Subcutaneous abdominal adipose tissue (tissue), 5 donors: ENCODE data around the gene RBM42.
"Not testable (repeated sequence)": the region's sequence is repeated elsewhere in the genome, so short reads cannot be mapped to it uniquely, and the experiment has no call there.

Source experiments
- H3K27ac ChIP-seq: one replicate; pipeline ENCODE4 v1.7.0; 2013; ENCODE audit warnings: low read depth, mild to moderate bottlenecking, inconsistent platforms, low read length, moderate library complexity
- H3K27me3 ChIP-seq, 5 donors: one replicate each; pipeline ENCODE4 v1.7.0; 2013; ENCODE audit warnings: low read length in 5 of 5, inconsistent platforms in 1 of 5; ENCODE audit not compliant: control insufficient read depth in 5 of 5, insufficient read depth in 4 of 5
- H3K36me3 ChIP-seq, 5 donors: one replicate each; pipeline ENCODE4 v1.7.0; 2013; ENCODE audit warnings: low read length in 5 of 5; ENCODE audit not compliant: control insufficient read depth in 5 of 5, insufficient read depth in 5 of 5
- H3K4me1 ChIP-seq, 5 donors: one replicate each; pipeline ENCODE4 v1.7.0; 2013; ENCODE audit warnings: low read length in 5 of 5, mild to moderate bottlenecking in 3 of 5, moderate library complexity in 1 of 5; ENCODE audit not compliant: control insufficient read depth in 5 of 5, insufficient read depth in 5 of 5
- H3K4me3 ChIP-seq, 5 donors: one replicate each; pipeline ENCODE4 v1.7.0; 2013; ENCODE audit warnings: low read length in 5 of 5, low read depth in 1 of 5
- H3K9ac ChIP-seq, 5 donors: one replicate each; pipeline ENCODE4 v1.7.0; 2013; ENCODE audit warnings: low read length in 5 of 5, mild to moderate bottlenecking in 4 of 5, moderate library complexity in 3 of 5
- H3K9me3 ChIP-seq, 5 donors: one replicate each; pipeline ENCODE4 v1.7.0; 2013; ENCODE audit warnings: low read length in 5 of 5; ENCODE audit not compliant: control insufficient read depth in 5 of 5
- donor health status: healthy.
- donor health status: healthy.
- donor health status: healthy.
- donor health status: healthy.
- donor health status: healthy.

Gene RBM42

DNA sequence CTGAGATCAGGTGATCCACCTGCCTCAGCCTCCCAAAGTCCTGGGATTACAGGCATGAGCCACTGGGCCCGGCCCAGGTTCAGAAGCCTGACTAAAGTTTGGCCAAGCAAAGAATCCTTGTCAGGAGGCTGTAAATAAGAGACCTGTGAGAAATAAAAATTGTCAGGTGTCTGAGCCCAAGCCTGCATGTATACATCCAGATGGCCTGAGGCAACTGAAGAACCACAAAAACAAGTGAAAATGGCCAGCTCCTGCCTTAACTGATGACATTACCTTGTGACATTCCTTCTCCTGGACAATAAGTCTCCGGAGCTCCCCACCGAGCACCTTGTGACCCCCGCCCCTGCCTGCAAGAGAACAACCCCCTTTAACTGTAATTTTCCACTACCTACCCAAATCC lies 24.4 kb upstream of the RBM42 start:
- H3K4me3 ChIP-seq, H3K27ac ChIP-seq, H3K36me3 ChIP-seq, H3K27me3 ChIP-seq, H3K9ac ChIP-seq, H3K4me1 ChIP-seq: not testable (repeated sequence)
- H3K9me3 ChIP-seq, result peaks cover 0 to 13% (median 11%) of the 10 kb centered on the region in 5 donors

DNA sequence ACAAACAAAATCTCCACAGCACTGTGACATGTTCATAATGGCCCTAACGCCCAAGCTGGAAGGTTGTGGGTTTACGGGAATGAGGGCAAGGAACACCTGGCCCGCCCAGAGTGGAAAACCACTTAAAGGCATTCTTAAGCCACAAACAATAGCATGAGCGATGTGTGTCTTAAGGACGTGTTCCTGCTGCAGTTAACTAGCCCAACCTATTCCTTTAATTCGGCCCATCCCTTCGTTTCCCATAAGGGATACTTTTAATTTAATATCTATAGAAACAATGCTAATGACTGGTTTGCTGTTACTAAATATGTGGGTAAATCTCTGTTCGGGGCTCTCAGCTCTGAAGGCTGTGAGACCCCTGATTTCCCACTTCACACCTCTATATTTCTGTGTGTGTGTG lies 21.7 kb upstream of the RBM42 start:
- H3K4me3 ChIP-seq, H3K27me3 ChIP-seq, H3K36me3 ChIP-seq, H3K4me1 ChIP-seq, H3K27ac ChIP-seq, H3K9ac ChIP-seq: not testable (repeated sequence)
- peaks cover 0 to 13% (median 11%) of the 10 kb centered on the region in 5 donors for H3K9me3 ChIP-seq

- H3K9me3 ChIP-seq, result peaks cover 0 to 13% (median 11%) of the 10 kb centered on the region in 5 donors
- no peaks in the 10 kb centered on the region for H3K27me3 ChIP-seq
- H3K27ac ChIP-seq, result no peak overlapping the region
- no peaks in the 10 kb centered on the region for H3K36me3 ChIP-seq
- peaks cover 0 to 11% (median 6%) of the 10 kb centered on the region in 5 donors for H3K4me1 ChIP-seq
- H3K4me3 ChIP-seq, result no peak overlapping the region
- no peak overlapping the region for H3K9ac ChIP-seq
Measured at GRCh38 chr19:35607661-35608060, 21.2 kb upstream of the RBM42 start.

- H3K4me1 ChIP-seq, result peaks cover 0 to 17% (median 12%) of the 10 kb centered on the region in 5 donors
- H3K27me3 ChIP-seq, result no peaks in the 10 kb centered on the region
- H3K9me3 ChIP-seq, result peaks cover 0 to 13% (median 11%) of the 10 kb centered on the region in 5 donors
- no peak overlapping the region for H3K9ac ChIP-seq
- no peaks in the 10 kb centered on the region for H3K36me3 ChIP-seq
- H3K27ac ChIP-seq, result no peak overlapping the region
- H3K4me3 ChIP-seq, result no peak overlapping the region
Measured at GRCh38 chr19:35608251-35608650, 20.6 kb upstream of the RBM42 start.

GRCh38 chr19:35609851-35610353 lies 18.9 kb upstream of the RBM42 start:
- H3K4me1 ChIP-seq, result peaks cover 0 to 17% (median 13%) of the 10 kb centered on the region in 5 donors
- H3K9ac ChIP-seq, result no peak overlapping the region
- peaks cover 0 to 13% (median 11%) of the 10 kb centered on the region in 5 donors for H3K9me3 ChIP-seq
- no peak overlapping the region for H3K27ac ChIP-seq
- peaks cover 0 to 2% (median 1%) of the 10 kb centered on the region in 5 donors for H3K36me3 ChIP-seq
- H3K27me3 ChIP-seq, result no peaks in the 10 kb centered on the region
- H3K4me3 ChIP-seq, result no peak overlapping the region

DNA sequence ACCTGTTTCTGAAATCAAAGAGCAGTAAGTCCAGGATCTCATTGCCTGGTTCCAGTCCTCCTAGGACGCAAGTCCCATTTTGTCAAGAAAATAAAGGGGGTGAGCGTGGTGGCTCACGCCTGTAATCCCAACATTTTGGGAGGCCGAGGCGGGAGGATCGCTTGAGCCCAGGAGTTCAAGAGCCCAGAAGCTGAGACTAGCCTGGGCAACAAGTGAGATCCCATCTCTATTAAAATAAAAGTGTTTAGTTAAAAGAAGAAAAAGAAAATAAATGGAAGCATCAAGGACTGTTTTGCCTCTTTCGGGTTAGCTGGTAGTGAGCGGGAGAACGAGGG lies 16.6 kb upstream of the RBM42 start:
- Histone ChIP-seq H3K27me3 (no peaks in the 10 kb centered on the region), H3K27ac (no peak overlapping the region), H3K4me1 (peaks cover 0 to 17% (median 13%) of the 10 kb centered on the region in 5 donors), H3K9me3 (peaks cover 0 to 13% (median 8%) of the 10 kb centered on the region in 5 donors), H3K36me3 (peaks cover 0 to 16% (median 11%) of the 10 kb centered on the region in 5 donors), H3K4me3 (peak overlapping the region; percentile 72 to 95 (median 87)), H3K9ac (peak overlapping the region in 3 of 5 donors; percentile 78 to 92 (median 88))

GRCh38 chr19:35612559-35613321 lies 16.1 kb upstream of the RBM42 start, which contains the start of gene HAUS5:
HAUS5 (plus strand) TSS chr19:35612735; CDS start chr19:35612795, 60 bp downstream.
- peaks cover 0 to 10% (median 5%) of the 10 kb centered on the region in 5 donors for H3K9me3 ChIP-seq
- H3K36me3 ChIP-seq, result peaks cover 0 to 21% (median 15%) of the 10 kb centered on the region in 5 donors
- no peaks in the 10 kb centered on the region for H3K27me3 ChIP-seq
- peak within 1 kb of the TSS; percentile 71 to 92 (median 84) for H3K9ac ChIP-seq
- H3K4me1 ChIP-seq, result peaks cover 0 to 17% (median 13%) of the 10 kb centered on the region in 5 donors
- no peak within 1 kb of the TSS for H3K27ac ChIP-seq
- peak within 1 kb of the TSS; percentile 82 to 98 (median 89) for H3K4me3 ChIP-seq

- H3K27ac ChIP-seq, result no peak overlapping the region
- H3K9ac ChIP-seq, result no peak overlapping the region
- no peak overlapping the region for H3K4me3 ChIP-seq
- H3K9me3 ChIP-seq, result peaks cover 0 to 4% (median 2%) of the 10 kb centered on the region in 5 donors
- H3K27me3 ChIP-seq, result no peaks in the 10 kb centered on the region
- peaks cover 0 to 17% (median 13%) of the 10 kb centered on the region in 5 donors for H3K4me1 ChIP-seq
- H3K36me3 ChIP-seq, result peaks cover 0 to 27% (median 19%) of the 10 kb centered on the region in 5 donors
Measured at GRCh38 chr19:35613574-35613973, 15.3 kb upstream of the RBM42 start.

DNA sequence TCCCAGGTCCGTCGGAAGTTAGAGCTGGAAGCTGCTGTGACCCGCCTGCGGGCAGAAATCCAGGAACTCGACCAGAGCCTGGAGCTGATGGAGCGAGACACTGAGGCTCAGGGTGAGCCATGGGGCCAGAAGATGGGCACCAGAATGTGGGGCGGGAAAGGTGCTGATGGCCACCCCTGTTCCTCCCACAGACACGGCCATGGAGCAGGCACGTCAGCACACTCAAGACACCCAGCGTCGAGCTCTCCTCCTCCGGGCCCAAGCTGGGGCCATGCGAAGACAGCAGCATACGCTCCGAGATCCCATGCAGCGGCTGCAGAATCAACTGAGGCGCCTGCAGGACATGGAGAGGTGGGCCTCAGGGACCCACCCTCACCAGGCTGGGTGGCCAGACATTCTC lies 13.8 kb upstream of the RBM42 start:
- no peak overlapping the region for H3K4me3 ChIP-seq
- H3K27ac ChIP-seq, result no peak overlapping the region
- no peaks in the 10 kb centered on the region for H3K27me3 ChIP-seq
- no peak overlapping the region for H3K9ac ChIP-seq
- H3K9me3 ChIP-seq, result no peaks in the 10 kb centered on the region
- H3K36me3 ChIP-seq, result peaks cover 0 to 37% (median 21%) of the 10 kb centered on the region in 5 donors
- peaks cover 0 to 14% (median 13%) of the 10 kb centered on the region in 5 donors for H3K4me1 ChIP-seq

GRCh38 chr19:35618857-35619256 lies 10.0 kb upstream of the RBM42 start:
- no peak overlapping the region for H3K27ac ChIP-seq
- no peaks in the 10 kb centered on the region for H3K27me3 ChIP-seq
- peaks cover 0 to 56% (median 28%) of the 10 kb centered on the region in 5 donors for H3K36me3 ChIP-seq
- no peak overlapping the region for H3K4me3 ChIP-seq
- no peak overlapping the region for H3K9ac ChIP-seq
- no peaks in the 10 kb centered on the region for H3K4me1 ChIP-seq
- no peaks in the 10 kb centered on the region for H3K9me3 ChIP-seq
